Measurements from ENCODE around the gene UBN2. TPM values are rescaled to one million over a fixed set of nuclear protein-coding genes. Genes with fewer than 3 reads are reported as not detected.

Gene UBN2
- 10 to 100 TPM; 23.6 to 26.7 TPM for total RNA-seq
- polyA plus RNA-seq, result 1 to 10 TPM in 1 of 2 donors, under 1 TPM in 1; 0.49 to 3.5 TPM

DNA sequence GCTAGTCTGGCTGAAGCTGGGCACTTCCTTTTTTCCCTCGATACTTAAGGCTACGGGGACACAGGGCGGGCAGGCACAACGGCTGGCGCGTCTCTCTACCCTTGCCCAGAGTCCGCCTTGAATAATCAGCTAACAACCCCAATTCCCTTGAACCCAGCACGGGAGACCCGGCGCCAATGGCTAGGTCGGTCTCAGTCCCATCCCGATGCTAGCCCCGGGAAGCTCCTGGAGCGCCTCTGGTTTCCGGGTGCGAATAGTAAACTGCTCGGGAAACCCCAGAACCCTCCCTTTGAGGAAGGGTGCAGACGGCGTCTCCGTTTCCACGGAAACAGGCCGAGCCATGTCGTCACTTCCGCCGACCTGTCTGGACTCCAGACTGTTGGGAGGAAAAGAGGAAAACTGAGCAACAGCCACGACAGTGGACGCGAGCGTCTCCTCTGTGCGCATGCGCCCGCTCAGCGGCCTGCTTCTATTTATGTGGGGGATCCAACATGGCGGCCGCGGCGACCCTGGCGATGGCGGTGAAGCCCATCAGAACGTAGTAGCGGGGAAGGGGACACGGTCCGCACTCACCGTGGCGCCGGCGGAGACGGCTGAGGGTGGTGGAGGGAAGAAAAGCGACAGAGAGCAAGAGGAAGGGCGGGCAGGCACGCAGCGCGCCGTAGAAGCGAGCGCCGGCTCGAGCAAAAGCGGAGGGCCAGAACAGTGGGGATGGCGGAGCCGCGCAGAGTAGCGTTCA lies at the start of gene UBN2:
Gene UBN2, plus strand, starts transcription at position 464 of the 739 bp plus-strand sequence. Its CDS starts 248 bp downstream, at position 712.
- Mint-ChIP-seq H3K36me3 (peaks cover 0 to 13% of the 10 kb centered on the region in 2 donors), H3K4me1 (peaks cover 10 to 36% (median 24%) of the 10 kb centered on the region in 4 donors), H3K9me3 (peaks cover 0 to 3% (median 0%) of the 10 kb centered on the region in 8 donors), H3K27ac (peak within 1 kb of the TSS; percentile 96 to 100 (median 98)), H3K27me3 (no peaks in the 10 kb centered on the region), H3K4me3 (peak within 1 kb of the TSS; percentile 98 to 100 (median 100))
- H3K27me3 ChIP-seq (ENCODE audit: insufficient read depth, low read length), result no peaks in the 10 kb centered on the region
- intact Hi-C loops (cut with micrococcal nuclease), result loop anchor here (1.0 to 2.0 kb wide), 6 partner anchors 98 to 478 kb away; partner anchors contain the start of genes LUC7L2 and ZC3HAV1
- no peaks in the 10 kb centered on the region for H3K9me3 ChIP-seq (ENCODE audit: control insufficient read depth in 1 of 2, low read length in 2 of 2)
- H3K36me3 ChIP-seq (ENCODE audit: insufficient read depth, low read length), result no peaks in the 10 kb centered on the region
- peak; percentile 79 to 90 (median 80) for DNase-seq
- peaks cover 19% of the 10 kb centered on the region for H3K4me1 ChIP-seq (ENCODE audit: insufficient read depth, low read length)
- ChIA-PET POLR2A (ENCODE audit: partially characterized antibody) (interaction anchor here (0.9 to 4.2 kb wide), 6 partner anchors 25 to 136 kb away, joined by 3 to 15 read pairs (median 3); a partner anchor contains a TSS), CTCF (ENCODE audit: partially characterized antibody) (interaction anchor here (0.7 kb wide), 1 partner anchor 97 kb away, joined by 3 read pairs; a partner anchor contains a TSS)
- H3K4me3 ChIP-seq (ENCODE audit: low read length in 2 of 2), result peak within 1 kb of the TSS; percentile 79 to 96
- H3K27ac ChIP-seq (ENCODE audit: low read depth, low read length), result peak within 1 kb of the TSS; percentile 74

DNA sequence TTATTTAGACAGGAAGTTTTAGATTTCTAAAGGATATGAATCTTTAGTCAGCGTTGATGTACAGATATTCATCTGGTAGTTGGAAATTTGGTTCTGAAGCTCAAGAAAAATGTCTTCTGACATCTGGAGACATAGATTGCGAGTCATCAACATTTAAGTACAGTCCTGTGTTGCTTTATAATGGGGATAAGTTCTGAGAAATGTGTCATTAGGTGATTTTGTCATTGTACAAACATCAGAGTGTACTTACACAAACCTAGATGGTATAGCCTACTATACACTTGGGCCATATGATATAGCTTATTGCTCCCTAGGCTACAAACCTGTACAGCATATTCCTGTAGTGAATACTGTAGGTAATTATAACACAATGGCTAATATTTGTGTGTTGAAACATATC lies 49.6 kb upstream of the UBN2 start:
- ChIA-PET POLR2A (ENCODE audit: partially characterized antibody) (interaction anchor here (0.6 kb wide), 1 partner anchor 364 kb away, joined by 3 read pairs; no protein-coding TSS in a partner anchor), CTCF (ENCODE audit: partially characterized antibody) (no interaction called here)
- H3K27ac Mint-ChIP-seq, result no peak overlapping the region
- intact Hi-C loops (cut with micrococcal nuclease), result no loop called here
- no peak for DNase-seq
- Histone ChIP-seq H3K27me3 (ENCODE audit: insufficient read depth, low read length) (no peaks in the 10 kb centered on the region), H3K9me3 (ENCODE audit: control insufficient read depth in 1 of 2, low read length in 2 of 2) (no peaks in the 10 kb centered on the region), H3K4me3 (ENCODE audit: low read length in 2 of 2) (no peak overlapping the region), H3K4me1 (ENCODE audit: insufficient read depth, low read length) (peaks cover 3% of the 10 kb centered on the region), H3K36me3 (ENCODE audit: insufficient read depth, low read length) (no peaks in the 10 kb centered on the region), H3K27ac (ENCODE audit: low read depth, low read length) (no peak overlapping the region)
- H3K4me1 Mint-ChIP-seq, result peaks cover 0 to 4% (median under 1%) of the 10 kb centered on the region in 4 donors
- no peaks in the 10 kb centered on the region for H3K9me3 Mint-ChIP-seq
- peaks cover 2 to 13% of the 10 kb centered on the region in 2 donors for H3K36me3 Mint-ChIP-seq
- no peak overlapping the region for H3K4me3 Mint-ChIP-seq
- H3K27me3 Mint-ChIP-seq, result no peaks in the 10 kb centered on the region

- H3K9me3 ChIP-seq (ENCODE audit: control insufficient read depth in 1 of 2, low read length in 2 of 2), result no peaks in the 10 kb centered on the region
- H3K27me3 ChIP-seq (ENCODE audit: insufficient read depth, low read length), result no peaks in the 10 kb centered on the region
- intact Hi-C loops (cut with micrococcal nuclease), result no loop called here
- peaks cover 3% of the 10 kb centered on the region for H3K4me1 ChIP-seq (ENCODE audit: insufficient read depth, low read length)
- ChIA-PET POLR2A (ENCODE audit: partially characterized antibody) (interaction anchor here (0.6 kb wide), 1 partner anchor 363 kb away, joined by 3 read pairs; no protein-coding TSS in a partner anchor), CTCF (ENCODE audit: partially characterized antibody) (no interaction called here)
- H3K4me3 Mint-ChIP-seq, result no peak overlapping the region
- peaks cover 2 to 13% of the 10 kb centered on the region in 2 donors for H3K36me3 Mint-ChIP-seq
- no peak overlapping the region for H3K27ac Mint-ChIP-seq
- no peaks in the 10 kb centered on the region for H3K9me3 Mint-ChIP-seq
- no peak overlapping the region for H3K27ac ChIP-seq (ENCODE audit: low read depth, low read length)
- DNase-seq, result no peak
- H3K36me3 ChIP-seq (ENCODE audit: insufficient read depth, low read length), result no peaks in the 10 kb centered on the region
- no peak overlapping the region for H3K4me3 ChIP-seq (ENCODE audit: low read length in 2 of 2)
- H3K4me1 Mint-ChIP-seq, result peaks cover 0 to 4% (median under 1%) of the 10 kb centered on the region in 4 donors
- H3K27me3 Mint-ChIP-seq, result no peaks in the 10 kb centered on the region
Measured at GRCh38 chr7:139182363-139182762, 48.7 kb upstream of the UBN2 start.

GRCh38 chr7:139183251-139183650 lies 47.8 kb upstream of the UBN2 start:
- H3K27me3 ChIP-seq (ENCODE audit: insufficient read depth, low read length), result no peaks in the 10 kb centered on the region
- Mint-ChIP-seq H3K4me3 (no peak overlapping the region), H3K4me1 (peaks cover 0 to 4% (median under 1%) of the 10 kb centered on the region in 4 donors), H3K27me3 (no peaks in the 10 kb centered on the region), H3K36me3 (peaks cover 2 to 13% of the 10 kb centered on the region in 2 donors), H3K27ac (no peak overlapping the region), H3K9me3 (no peaks in the 10 kb centered on the region)
- no peak overlapping the region for H3K27ac ChIP-seq (ENCODE audit: low read depth, low read length)
- peaks cover 3% of the 10 kb centered on the region for H3K4me1 ChIP-seq (ENCODE audit: insufficient read depth, low read length)
- DNase-seq, result no peak
- intact Hi-C loops (cut with micrococcal nuclease), result no loop called here
- no peak overlapping the region for H3K4me3 ChIP-seq (ENCODE audit: low read length in 2 of 2)
- ChIA-PET POLR2A (ENCODE audit: partially characterized antibody) (no interaction called here), CTCF (ENCODE audit: partially characterized antibody) (no interaction called here)
- no peaks in the 10 kb centered on the region for H3K9me3 ChIP-seq (ENCODE audit: control insufficient read depth in 1 of 2, low read length in 2 of 2)
- no peaks in the 10 kb centered on the region for H3K36me3 ChIP-seq (ENCODE audit: insufficient read depth, low read length)

DNA sequence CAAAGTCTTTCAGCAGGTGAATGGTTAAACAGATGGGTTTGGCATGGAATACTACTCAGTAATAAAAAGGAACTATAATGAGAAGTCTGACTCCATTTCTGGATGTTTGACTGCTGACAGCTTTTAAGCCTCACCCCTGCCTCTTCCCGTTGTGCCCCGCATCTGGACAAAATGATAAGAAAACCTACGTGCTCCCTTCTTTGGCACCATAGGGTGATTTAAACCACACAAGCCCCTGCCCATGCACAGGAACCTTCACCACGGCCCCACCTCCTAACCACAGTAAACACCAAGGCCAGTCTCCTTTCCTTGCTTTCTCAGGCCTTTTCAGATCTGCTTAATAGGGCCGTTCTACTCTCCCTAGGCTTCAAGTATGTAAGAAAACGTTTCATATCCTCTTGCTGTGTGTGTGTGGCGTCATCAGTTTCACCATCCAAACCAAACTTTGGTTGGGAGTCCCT lies 47.1 kb upstream of the UBN2 start:
- no peaks in the 10 kb centered on the region for H3K27me3 Mint-ChIP-seq
- Histone ChIP-seq H3K9me3 (ENCODE audit: control insufficient read depth in 1 of 2, low read length in 2 of 2) (no peaks in the 10 kb centered on the region), H3K36me3 (ENCODE audit: insufficient read depth, low read length) (no peaks in the 10 kb centered on the region), H3K27me3 (ENCODE audit: insufficient read depth, low read length) (no peaks in the 10 kb centered on the region), H3K27ac (ENCODE audit: low read depth, low read length) (no peak overlapping the region), H3K4me3 (ENCODE audit: low read length in 2 of 2) (no peak overlapping the region), H3K4me1 (ENCODE audit: insufficient read depth, low read length) (peaks cover 3% of the 10 kb centered on the region)
- DNase-seq, result no peak
- peak overlapping the region in 2 of 7 donors; percentile 9 to 71 for H3K27ac Mint-ChIP-seq
- ChIA-PET CTCF (ENCODE audit: partially characterized antibody) (no interaction called here), POLR2A (ENCODE audit: partially characterized antibody) (no interaction called here)
- H3K9me3 Mint-ChIP-seq, result no peaks in the 10 kb centered on the region
- H3K4me3 Mint-ChIP-seq, result no peak overlapping the region
- H3K36me3 Mint-ChIP-seq, result peaks cover 2 to 13% of the 10 kb centered on the region in 2 donors
- intact Hi-C loops (cut with micrococcal nuclease), result no loop called here
- peaks cover 0 to 4% (median under 1%) of the 10 kb centered on the region in 4 donors for H3K4me1 Mint-ChIP-seq

GRCh38 chr7:139186146-139186545 lies 44.9 kb upstream of the UBN2 start:
- intact Hi-C loops (cut with micrococcal nuclease), result no loop called here
- Mint-ChIP-seq H3K27me3 (no peaks in the 10 kb centered on the region), H3K9me3 (no peaks in the 10 kb centered on the region), H3K4me3 (no peak overlapping the region), H3K27ac (no peak overlapping the region), H3K4me1 (peaks cover 0 to 4% (median under 1%) of the 10 kb centered on the region in 4 donors), H3K36me3 (peaks cover under 1 to 10% of the 10 kb centered on the region in 2 donors)
- no peaks in the 10 kb centered on the region for H3K27me3 ChIP-seq (ENCODE audit: insufficient read depth, low read length)
- no peak overlapping the region for H3K27ac ChIP-seq (ENCODE audit: low read depth, low read length)
- no peak overlapping the region for H3K4me3 ChIP-seq (ENCODE audit: low read length in 2 of 2)
- POLR2A ChIA-PET (ENCODE audit: partially characterized antibody), result no interaction called here
- no peak for DNase-seq
- peaks cover 3% of the 10 kb centered on the region for H3K4me1 ChIP-seq (ENCODE audit: insufficient read depth, low read length)
- no peaks in the 10 kb centered on the region for H3K9me3 ChIP-seq (ENCODE audit: control insufficient read depth in 1 of 2, low read length in 2 of 2)
- H3K36me3 ChIP-seq (ENCODE audit: insufficient read depth, low read length), result no peaks in the 10 kb centered on the region
- CTCF ChIA-PET (ENCODE audit: partially characterized antibody), result no interaction called here

DNA sequence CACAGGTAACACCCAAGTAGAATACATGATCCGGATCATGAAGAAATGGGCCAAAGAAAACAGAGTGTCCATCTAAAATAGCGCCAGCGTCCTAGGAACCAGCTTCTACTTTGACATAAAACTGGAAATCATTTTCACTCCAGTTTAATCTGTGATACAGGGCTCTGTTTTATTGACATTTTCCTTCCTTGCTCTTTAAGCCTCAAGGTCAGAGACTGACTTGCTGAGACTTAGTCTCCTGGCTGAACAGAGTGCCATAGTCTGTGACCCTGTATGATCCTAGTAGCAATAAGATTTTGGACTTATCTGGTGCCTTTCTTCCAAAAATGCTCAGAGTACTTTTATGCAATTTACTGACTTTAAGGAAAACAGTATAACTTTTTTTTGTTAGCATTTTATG lies 41.7 kb upstream of the UBN2 start:
- POLR2A ChIA-PET (ENCODE audit: partially characterized antibody), result no interaction called here
- H3K27me3 ChIP-seq (ENCODE audit: insufficient read depth, low read length), result no peaks in the 10 kb centered on the region
- Mint-ChIP-seq H3K36me3 (peaks cover 0 to 3% of the 10 kb centered on the region in 2 donors), H3K4me3 (no peak overlapping the region), H3K9me3 (peaks cover 0 to 2% (median 0%) of the 10 kb centered on the region in 8 donors), H3K27me3 (no peaks in the 10 kb centered on the region), H3K27ac (no peak overlapping the region), H3K4me1 (no peaks in the 10 kb centered on the region)
- intact Hi-C loops (cut with micrococcal nuclease), result no loop called here
- no peak for DNase-seq
- H3K4me1 ChIP-seq (ENCODE audit: insufficient read depth, low read length), result no peaks in the 10 kb centered on the region
- CTCF ChIA-PET (ENCODE audit: partially characterized antibody), result no interaction called here
- no peak overlapping the region for H3K4me3 ChIP-seq (ENCODE audit: low read length in 2 of 2)
- H3K27ac ChIP-seq (ENCODE audit: low read depth, low read length), result no peak overlapping the region
- no peaks in the 10 kb centered on the region for H3K36me3 ChIP-seq (ENCODE audit: insufficient read depth, low read length)
- H3K9me3 ChIP-seq (ENCODE audit: control insufficient read depth in 1 of 2, low read length in 2 of 2), result no peaks in the 10 kb centered on the region
